Measurements from ENCODE around the gene ENTPD2.

DNA sequence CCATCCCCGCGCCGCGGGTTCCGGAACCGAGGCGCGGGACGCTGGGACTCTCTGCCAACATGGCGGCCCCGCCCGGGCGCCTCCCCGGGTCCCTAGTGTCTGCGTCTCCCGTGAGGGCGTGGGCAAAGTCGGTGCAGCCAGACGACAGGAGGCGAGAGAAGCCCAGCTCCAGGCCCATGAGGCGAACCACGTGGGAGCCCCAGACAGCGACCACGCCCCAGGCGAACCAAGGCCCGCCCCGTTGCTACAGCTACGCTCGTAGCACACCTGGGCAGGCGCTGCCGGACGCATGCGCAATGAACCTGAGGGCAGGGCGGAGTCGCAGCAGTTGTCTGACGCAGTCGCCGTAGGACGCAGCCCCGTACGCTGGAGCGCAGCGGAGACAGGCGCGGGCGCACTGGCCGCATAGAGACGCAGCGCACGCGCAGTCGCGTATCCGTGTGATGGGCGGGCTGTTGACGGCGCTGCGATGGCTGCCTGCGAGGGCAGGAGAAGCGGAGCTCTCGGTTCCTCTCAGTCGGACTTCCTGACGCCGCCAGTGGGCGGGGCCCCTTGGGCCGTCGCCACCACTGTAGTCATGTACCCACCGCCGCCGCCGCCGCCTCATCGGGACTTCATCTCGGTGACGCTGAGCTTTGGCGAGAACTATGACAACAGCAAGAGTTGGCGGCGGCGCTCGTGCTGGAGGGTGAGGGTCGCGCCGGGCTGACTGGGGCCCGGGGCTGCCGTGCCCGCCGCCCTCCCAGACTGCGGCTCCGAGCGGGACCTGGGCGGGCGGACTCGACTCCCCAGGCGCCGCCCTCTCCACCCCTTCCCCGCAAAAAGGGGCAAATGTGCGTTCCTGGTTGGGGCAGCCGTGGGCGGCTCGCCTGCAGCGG is 32.9 kb upstream of the ENTPD2 start, which contains the start of gene MAN1B1:
- TF ChIP-seq, protein P1, sequence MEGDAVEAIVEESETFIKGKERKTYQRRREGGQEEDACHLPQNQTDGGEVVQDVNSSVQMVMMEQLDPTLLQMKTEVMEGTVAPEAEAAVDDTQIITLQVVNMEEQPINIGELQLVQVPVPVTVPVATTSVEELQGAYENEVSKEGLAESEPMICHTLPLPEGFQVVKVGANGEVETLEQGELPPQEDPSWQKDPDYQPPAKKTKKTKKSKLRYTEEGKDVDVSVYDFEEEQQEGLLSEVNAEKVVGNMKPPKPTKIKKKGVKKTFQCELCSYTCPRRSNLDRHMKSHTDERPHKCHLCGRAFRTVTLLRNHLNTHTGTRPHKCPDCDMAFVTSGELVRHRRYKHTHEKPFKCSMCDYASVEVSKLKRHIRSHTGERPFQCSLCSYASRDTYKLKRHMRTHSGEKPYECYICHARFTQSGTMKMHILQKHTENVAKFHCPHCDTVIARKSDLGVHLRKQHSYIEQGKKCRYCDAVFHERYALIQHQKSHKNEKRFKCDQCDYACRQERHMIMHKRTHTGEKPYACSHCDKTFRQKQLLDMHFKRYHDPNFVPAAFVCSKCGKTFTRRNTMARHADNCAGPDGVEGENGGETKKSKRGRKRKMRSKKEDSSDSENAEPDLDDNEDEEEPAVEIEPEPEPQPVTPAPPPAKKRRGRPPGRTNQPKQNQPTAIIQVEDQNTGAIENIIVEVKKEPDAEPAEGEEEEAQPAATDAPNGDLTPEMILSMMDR (IDR thresholded peaks at IDR 0.05) = no peak
- TF ChIP-seq EZH2 (IDR thresholded peaks at IDR 0.05; ENCODE audit: borderline replicate concordance, insufficient read depth, low read depth, low read length, poor library complexity, severe bottlenecking) = no peak
